Measurements from ENCODE around the gene RCCD1.

RCCD1 gene

DNA sequence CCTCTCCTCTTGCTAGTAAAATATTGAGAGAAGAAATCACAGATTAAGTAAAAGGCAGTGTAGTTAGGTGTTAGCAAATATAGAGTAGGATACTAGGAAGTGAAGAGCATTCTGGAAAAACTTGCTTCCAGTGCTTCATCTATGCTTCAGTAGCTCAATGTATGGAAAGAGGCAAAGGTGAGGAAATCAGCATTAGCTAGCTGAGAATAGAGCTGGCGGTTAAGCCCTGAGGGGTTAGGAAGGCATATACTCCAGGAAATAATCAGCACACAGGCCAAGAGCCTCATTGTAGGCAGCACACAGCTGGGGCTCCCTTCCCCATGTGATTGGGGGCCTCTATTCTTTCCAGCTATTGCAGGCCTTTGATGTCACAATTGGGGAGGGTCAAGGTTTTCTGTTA, 13.8 kb downstream of the RCCD1 start:
- DNase-seq: no peak

DNA sequence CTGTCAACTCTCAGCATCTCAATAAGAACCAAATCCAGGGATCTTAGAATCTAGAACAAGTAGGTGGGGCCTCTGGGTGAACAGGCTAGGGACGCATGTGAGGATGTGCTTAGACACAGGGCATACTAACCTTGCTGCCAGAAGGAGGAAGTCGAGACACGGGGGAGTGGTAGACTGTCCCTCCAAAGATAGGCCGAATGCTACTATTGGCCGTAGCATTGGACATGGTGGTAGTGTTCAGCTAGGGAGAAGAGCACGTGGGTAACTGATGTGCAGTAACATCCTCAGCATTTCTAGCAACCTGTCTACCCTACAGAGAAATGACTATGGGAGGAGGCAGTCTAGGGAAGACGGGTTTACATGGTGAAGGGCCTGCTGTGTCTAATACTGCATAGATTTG, 15.6 kb downstream of the RCCD1 start:
- DNase-seq: no peak

GRCh38 chr15:90972133-90972532, 17.4 kb downstream of the RCCD1 start:
- no peak for DNase-seq

- DNase-seq: no peak
Observed at GRCh38 chr15:90974216-90974615, 19.5 kb downstream of the RCCD1 start.

GRCh38 chr15:90979582-90979981, 24.9 kb downstream of the RCCD1 start:
- DNase-seq: no peak

DNA sequence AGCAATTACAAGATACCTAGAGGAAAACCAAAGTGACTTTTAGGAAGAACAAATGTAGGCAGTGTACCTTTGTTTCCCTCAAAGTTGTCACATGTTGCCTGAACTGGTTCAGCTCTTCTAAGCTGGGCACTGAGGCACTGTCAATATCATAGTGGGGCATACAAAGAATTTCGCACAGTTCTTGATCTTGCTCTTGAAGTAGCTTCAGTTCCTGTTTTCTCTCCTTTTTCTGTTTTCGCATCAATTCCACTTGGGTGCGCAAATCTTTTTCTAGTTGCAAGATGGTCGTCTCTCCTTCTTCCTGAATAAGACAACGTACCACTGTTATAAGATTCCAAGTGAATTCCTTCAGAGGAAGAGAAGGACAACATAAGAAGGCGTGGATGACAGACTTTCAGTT, 27.0 kb downstream of the RCCD1 start:
- no peak for DNase-seq

GRCh38 chr15:90982135-90982534, 27.5 kb downstream of the RCCD1 start:
- DNase-seq: no peak

DNA sequence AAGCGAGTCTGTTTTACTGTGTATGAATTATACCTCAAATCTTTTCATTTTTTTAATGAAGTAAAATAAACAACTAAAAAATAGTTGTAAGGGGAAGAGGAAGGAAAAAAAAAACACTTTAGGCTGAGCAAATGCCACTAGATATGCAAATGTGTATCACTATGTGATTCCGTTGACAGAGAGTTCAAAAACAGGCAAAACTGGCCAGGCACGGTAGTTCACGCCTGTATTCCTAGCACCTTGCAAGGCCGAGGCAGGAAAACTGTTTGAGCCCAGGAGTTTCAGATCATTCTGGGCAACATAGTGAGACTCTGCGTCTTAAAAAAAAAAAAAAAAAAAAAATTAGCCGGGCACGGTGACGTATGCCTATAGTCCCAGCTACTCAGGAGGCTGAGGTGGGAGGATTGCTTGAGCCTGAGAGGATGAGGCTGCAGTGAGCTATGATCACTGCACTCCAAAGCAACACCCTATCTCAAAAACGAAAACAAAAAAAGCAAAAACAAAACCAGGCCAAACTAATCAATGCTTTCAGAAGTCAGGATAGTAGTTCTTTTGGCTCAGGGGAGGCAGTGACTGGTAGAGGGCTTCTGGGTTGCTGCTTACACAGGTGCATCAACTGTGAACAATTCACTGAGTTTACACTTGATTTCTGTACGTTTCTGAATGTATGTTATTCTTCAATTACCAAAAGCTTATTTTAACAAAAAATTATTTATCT, 32.3 kb downstream of the RCCD1 start:
- DNase-seq: no peak

DNA sequence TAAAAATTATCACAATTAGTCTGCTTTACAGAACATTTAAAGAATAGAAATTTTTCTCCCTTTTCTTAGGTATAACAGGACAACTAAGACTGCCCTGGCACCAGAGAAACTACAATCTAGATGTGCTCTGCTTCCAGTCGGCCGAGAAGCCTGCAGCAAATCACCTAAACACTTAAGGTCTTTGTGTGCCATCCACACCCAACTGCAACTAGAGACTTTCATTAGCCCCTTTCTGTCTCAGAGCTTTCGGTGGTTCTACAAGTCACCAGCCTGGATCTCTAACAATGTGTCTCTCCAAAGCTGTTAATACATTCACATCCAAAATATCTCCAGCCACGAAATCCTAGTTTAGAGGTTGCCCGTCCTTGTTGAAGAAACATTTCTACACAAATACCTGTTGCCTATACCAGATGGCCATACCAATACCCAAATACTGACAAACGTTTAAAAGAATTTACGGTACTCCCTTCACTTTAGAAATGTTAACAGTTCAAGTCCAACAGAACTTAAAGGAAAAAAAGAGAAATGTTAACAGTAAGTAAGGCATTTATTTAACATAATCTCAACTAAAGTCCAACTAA, 33.0 kb downstream of the RCCD1 start:
- peak; percentile 12 for DNase-seq

DNA sequence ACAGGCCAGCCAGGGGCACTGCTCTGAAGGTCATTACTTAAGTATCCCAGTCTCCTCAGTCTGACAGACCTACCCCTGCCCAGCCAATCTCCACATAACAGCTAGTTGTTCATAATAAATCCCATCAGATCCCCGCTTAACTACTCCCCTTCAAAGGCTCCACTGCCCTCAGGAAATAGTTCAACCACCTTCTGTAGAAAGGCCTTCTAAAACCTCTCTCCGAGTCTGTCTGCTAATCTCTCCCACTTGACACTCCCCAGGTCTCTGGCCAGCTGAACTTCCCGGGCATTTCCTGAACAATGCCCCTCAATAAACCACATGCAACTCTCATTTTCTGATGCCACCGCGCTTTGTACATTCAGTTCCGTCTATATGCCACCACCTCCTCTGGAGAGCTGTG, 33.6 kb downstream of the RCCD1 start:
- peak; percentile 13 for DNase-seq

DNA sequence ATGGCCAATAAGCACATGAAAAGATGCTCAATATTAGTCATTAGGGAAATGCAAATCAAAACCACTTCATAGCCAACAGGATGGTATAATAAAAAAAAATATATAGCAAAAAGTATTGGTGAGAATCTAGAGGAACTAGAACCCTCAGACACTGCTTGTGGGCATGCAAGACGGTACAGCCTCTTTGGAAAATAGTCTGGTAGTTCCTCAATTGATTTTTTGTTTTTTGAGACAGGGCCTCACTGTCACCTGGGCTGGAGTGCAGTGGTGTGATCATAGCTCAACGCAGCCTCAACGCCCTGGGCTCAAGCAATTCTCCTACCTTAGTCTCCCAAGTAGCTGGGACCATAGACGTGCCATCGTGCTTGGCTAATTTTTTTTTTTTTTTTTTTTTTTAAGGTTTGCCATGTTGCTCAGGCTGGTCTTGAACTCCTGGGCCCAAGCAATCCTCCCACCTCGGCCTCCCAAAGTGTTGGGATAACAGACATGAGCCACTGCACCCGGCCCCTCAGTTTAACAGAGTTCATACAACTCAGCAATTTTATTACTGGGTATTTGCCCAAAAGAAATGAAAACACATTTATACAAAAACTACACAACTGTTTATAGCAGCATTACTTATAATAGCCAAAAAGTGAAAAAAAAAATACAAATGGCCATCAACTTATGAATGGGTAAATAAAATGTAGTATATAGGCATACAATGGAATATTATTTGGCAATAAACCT, 34.5 kb downstream of the RCCD1 start:
- DNase-seq: no peak

GRCh38 chr15:90990446-90990845, 35.8 kb downstream of the RCCD1 start:
- DNase-seq: no peak

- DNase-seq: no peak
Observed at GRCh38 chr15:90991587-90992285, 37.1 kb downstream of the RCCD1 start.

DNA sequence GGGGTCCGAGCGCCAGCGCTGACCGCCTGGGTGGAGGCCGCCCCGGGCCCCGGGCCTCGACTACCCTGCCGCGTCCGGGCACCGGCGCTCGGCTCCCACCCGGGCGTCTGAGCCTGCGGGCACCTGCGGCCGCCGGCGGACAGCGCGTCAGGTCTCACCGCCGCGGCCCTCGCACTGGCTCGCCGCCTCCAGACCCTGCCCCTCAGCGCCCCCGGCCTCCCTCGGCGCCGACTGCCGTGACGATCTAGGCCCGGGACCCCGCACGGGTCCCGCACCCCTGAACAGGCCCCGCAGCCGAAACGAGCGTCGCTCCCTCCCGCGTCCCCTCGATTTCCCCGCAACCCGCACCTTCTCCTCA, 39.4 kb downstream of the RCCD1 start:
- DNase-seq: no peak

DNA sequence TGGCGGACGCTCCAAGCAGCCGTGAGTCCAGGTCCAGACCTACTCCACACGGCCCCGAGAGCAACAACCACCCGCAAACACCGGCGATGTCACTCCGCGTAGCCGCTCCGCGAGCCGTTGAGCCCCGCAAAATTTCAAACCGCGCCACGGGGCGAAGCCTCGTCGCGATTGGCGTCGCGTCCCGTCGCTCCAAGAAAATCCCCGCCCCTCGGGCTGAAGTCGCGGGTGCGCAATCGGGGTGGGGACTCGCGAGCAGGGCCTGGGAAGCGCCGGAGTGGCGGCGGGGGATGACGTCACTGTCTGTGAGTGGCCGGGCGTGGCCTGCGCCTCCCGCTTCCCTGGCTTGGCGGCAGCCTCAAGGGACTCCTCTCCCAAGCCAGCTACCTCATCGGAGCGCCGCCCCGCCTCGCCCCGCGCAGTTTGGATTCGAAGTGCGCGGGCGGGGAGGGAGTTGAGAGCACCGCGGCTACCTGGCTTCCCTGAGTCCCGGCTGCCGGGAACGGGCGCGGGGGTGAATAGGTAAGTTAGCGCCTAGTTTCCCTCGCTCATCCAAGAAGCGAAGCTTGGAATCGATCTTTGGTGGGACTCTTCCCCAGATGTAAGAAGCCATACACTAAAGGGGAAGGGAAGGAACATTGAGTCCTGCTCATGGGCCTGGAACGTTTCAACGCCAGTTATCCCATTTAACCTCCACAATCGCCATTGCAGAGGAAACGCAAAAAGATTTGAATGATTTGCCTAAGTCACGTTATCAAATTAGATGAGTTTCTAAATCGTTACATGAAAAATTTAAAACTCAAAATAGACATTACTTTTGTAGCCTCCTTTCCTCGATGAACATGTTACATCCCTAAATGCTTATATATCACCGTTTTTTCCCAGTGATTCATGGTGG, 40.0 kb downstream of the RCCD1 start, which contains the start of gene PRC1:
TSS of gene PRC1 (minus strand) at position 119 of the 895 bp plus-strand sequence. CDS start at position 1, 118 bp downstream.
- DNase-seq: peak; percentile 94

DNA sequence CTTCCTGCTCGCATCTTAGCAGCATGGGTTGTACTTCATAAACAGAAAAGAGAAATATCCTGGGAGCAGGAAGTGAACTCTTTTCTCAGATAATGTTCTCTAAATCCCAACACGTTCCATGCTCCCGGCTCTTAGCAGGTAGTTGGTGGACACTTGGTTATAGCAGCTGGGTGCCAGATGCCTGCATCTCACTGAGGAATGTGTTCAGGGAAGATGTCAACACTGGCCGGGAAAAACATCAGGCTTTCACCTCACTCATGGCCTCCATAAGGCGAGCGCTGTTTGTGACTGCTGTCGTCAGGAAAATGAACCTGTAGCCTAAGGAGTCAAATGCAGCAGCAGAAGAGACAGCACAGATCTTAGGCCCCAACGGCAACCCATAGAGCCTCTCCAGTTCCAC, 44.1 kb downstream of the RCCD1 start:
- no peak for DNase-seq

GRCh38 chr15:91001209-91001608, 46.5 kb downstream of the RCCD1 start:
- DNase-seq: no peak

DNA sequence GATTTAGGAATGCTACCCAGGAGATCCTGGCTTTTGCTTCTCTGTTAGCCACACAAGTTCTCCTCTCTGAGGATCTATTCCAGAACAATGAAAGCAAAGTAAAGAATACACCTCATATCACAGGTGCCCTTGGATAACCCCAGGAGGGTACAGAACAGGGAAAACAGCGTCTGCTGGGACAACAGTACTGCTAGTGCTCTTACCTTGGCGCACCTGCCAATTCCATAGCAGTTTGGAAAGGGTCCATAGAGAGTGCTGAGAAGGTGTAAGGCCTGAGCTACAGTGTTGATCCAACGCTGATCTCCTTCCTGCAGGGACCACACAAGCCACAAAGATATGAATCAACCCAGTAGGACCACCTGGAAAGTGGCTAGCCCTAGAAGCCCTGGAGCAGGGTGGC, 52.6 kb downstream of the RCCD1 start:
- no peak for DNase-seq
